ENCODE results near the gene GPAT2.
"Not testable (repeated sequence)": the region's sequence is repeated elsewhere in the genome, so short reads cannot be mapped to it uniquely, and the experiment has no call there.

Gene GPAT2

GRCh38 chr2:96034792-96035191 lies at the start of gene GPAT2:
GPAT2 (minus strand) TSS chr2:96034916; CDS start chr2:96032359, 2,557 bp downstream.
- H3K9me3 ChIP-seq (ENCODE audit: insufficient read depth, low read length); H3K27ac ChIP-seq (ENCODE audit: low read length); H3K4me3 ChIP-seq (ENCODE audit: low read length); H3K4me1 ChIP-seq (ENCODE audit: low read length); H3K4me2 ChIP-seq (ENCODE audit: low read length); H2AFZ ChIP-seq (ENCODE audit: low read depth, low read length); H3K79me2 ChIP-seq (ENCODE audit: low read length); H3K27me3 ChIP-seq (ENCODE audit: low read depth, low read length); H4K20me1 ChIP-seq (ENCODE audit: insufficient read depth, low read length); H3K36me3 ChIP-seq (replicated peaks; ENCODE audit: low read depth, low read length); H3K9ac ChIP-seq (ENCODE audit: low read length): not testable (repeated sequence)

GRCh38 chr2:96083989-96084857 lies 49.5 kb upstream of the GPAT2 start:
- Histone ChIP-seq H4K20me1 (ENCODE audit: insufficient read depth, low read length) (no peaks in the 10 kb centered on the region), H3K36me3 (replicated peaks; ENCODE audit: low read depth, low read length) (no peaks in the 10 kb centered on the region), H2AFZ (ENCODE audit: low read depth, low read length) (no peak overlapping the region), H3K4me2 (ENCODE audit: low read length) (no peak overlapping the region), H3K27ac (ENCODE audit: low read length) (no peak overlapping the region), H3K9me3 (ENCODE audit: insufficient read depth, low read length) (no peaks in the 10 kb centered on the region), H3K79me2 (ENCODE audit: low read length) (no peaks in the 10 kb centered on the region), H3K27me3 (ENCODE audit: low read depth, low read length) (peaks cover 11% of the 10 kb centered on the region; the same call in 1 of the 2 replicates), H3K4me3 (ENCODE audit: low read length) (no peak overlapping the region), H3K9ac (ENCODE audit: low read length) (no peak overlapping the region), H3K4me1 (ENCODE audit: low read length) (no peaks in the 10 kb centered on the region)
- TF ChIP-seq, protein P1, sequence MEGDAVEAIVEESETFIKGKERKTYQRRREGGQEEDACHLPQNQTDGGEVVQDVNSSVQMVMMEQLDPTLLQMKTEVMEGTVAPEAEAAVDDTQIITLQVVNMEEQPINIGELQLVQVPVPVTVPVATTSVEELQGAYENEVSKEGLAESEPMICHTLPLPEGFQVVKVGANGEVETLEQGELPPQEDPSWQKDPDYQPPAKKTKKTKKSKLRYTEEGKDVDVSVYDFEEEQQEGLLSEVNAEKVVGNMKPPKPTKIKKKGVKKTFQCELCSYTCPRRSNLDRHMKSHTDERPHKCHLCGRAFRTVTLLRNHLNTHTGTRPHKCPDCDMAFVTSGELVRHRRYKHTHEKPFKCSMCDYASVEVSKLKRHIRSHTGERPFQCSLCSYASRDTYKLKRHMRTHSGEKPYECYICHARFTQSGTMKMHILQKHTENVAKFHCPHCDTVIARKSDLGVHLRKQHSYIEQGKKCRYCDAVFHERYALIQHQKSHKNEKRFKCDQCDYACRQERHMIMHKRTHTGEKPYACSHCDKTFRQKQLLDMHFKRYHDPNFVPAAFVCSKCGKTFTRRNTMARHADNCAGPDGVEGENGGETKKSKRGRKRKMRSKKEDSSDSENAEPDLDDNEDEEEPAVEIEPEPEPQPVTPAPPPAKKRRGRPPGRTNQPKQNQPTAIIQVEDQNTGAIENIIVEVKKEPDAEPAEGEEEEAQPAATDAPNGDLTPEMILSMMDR (IDR thresholded peaks at IDR 0.05; ENCODE audit: low read depth, low read length) = no peak
- no peak for TF ChIP-seq EZH2phosphoT487 (IDR thresholded peaks at IDR 0.05; ENCODE audit: low read depth)

- no peaks in the 10 kb centered on the region for H4K20me1 ChIP-seq (ENCODE audit: insufficient read depth, low read length)
- no peak overlapping the region for H3K27ac ChIP-seq (ENCODE audit: low read length)
- TF ChIP-seq, protein P1 (IDR thresholded peaks at IDR 0.05; ENCODE audit: low read depth, low read length) = no peak
- no peak for TF ChIP-seq EZH2phosphoT487 (IDR thresholded peaks at IDR 0.05; ENCODE audit: low read depth)
- H3K36me3 ChIP-seq (replicated peaks; ENCODE audit: low read depth, low read length) = no peaks in the 10 kb centered on the region
- H3K9me3 ChIP-seq (ENCODE audit: insufficient read depth, low read length) = no peaks in the 10 kb centered on the region
- no peaks in the 10 kb centered on the region for H3K4me1 ChIP-seq (ENCODE audit: low read length)
- H2AFZ ChIP-seq (ENCODE audit: low read depth, low read length) = no peak overlapping the region
- no peak overlapping the region for H3K4me2 ChIP-seq (ENCODE audit: low read length)
- no peak overlapping the region for H3K9ac ChIP-seq (ENCODE audit: low read length)
- H3K79me2 ChIP-seq (ENCODE audit: low read length) = no peaks in the 10 kb centered on the region
- peaks cover 11% of the 10 kb centered on the region; the same call in 1 of the 2 replicates for H3K27me3 ChIP-seq (ENCODE audit: low read depth, low read length)
- no peak overlapping the region for H3K4me3 ChIP-seq (ENCODE audit: low read length)
These were observed 48.6 kb upstream of the GPAT2 start for GRCh38 chr2:96083064-96083939.

GRCh38 chr2:96082211-96083063 lies 47.7 kb upstream of the GPAT2 start:
- no peaks in the 10 kb centered on the region for H3K36me3 ChIP-seq (replicated peaks; ENCODE audit: low read depth, low read length)
- H2AFZ ChIP-seq (ENCODE audit: low read depth, low read length) = no peak overlapping the region
- H3K9ac ChIP-seq (ENCODE audit: low read length) = no peak overlapping the region
- TF ChIP-seq EZH2phosphoT487 (IDR thresholded peaks at IDR 0.05; ENCODE audit: low read depth) = no peak
- TF ChIP-seq, protein P1 (IDR thresholded peaks at IDR 0.05; ENCODE audit: low read depth, low read length) = no peak
- H3K27me3 ChIP-seq (ENCODE audit: low read depth, low read length) = peaks cover 10% of the 10 kb centered on the region; the same call in 1 of the 2 replicates
- H3K4me3 ChIP-seq (ENCODE audit: low read length) = no peak overlapping the region
- H3K4me2 ChIP-seq (ENCODE audit: low read length) = no peak overlapping the region
- no peaks in the 10 kb centered on the region for H3K79me2 ChIP-seq (ENCODE audit: low read length)
- H3K27ac ChIP-seq (ENCODE audit: low read length) = no peak overlapping the region
- no peaks in the 10 kb centered on the region for H3K4me1 ChIP-seq (ENCODE audit: low read length)
- no peaks in the 10 kb centered on the region for H3K9me3 ChIP-seq (ENCODE audit: insufficient read depth, low read length)
- no peaks in the 10 kb centered on the region for H4K20me1 ChIP-seq (ENCODE audit: insufficient read depth, low read length)
